ENCODE data around the gene IL20RA.
"Not testable (repeated sequence)": the region's sequence is repeated elsewhere in the genome, so short reads cannot be mapped to it uniquely, and the experiment has no call there.

IL20RA gene

GRCh38 chr6:137006056-137006455 lies 38.7 kb downstream of the IL20RA start:
- DNase-seq, result no peak

GRCh38 chr6:137005073-137005472 lies 39.7 kb downstream of the IL20RA start:
- no peak for DNase-seq

GRCh38 chr6:137002505-137002904 lies 42.3 kb downstream of the IL20RA start:
- DNase-seq, result no peak

GRCh38 chr6:137001977-137002302 lies 42.8 kb downstream of the IL20RA start:
- DNase-seq, result no peak

- DNase-seq, result no peak
These were observed 43.3 kb downstream of the IL20RA start for GRCh38 chr6:137001299-137001976.

- no peak for DNase-seq
These were observed 43.9 kb downstream of the IL20RA start for GRCh38 chr6:137000825-137001224.

GRCh38 chr6:136995521-136995920 lies 49.2 kb downstream of the IL20RA start:
- DNase-seq, result no peak

GRCh38 chr6:136994782-136995181 lies 50.0 kb downstream of the IL20RA start:
- DNase-seq, result no peak

GRCh38 chr6:136992113-136992512 lies 52.7 kb downstream of the IL20RA start:
- DNase-seq, result no peak

- no peak for DNase-seq
These were observed 53.1 kb downstream of the IL20RA start for GRCh38 chr6:136991646-136992045.

- DNase-seq, result no peak
These were observed 54.0 kb downstream of the IL20RA start for GRCh38 chr6:136990754-136991153.

GRCh38 chr6:136990242-136990578 lies 54.6 kb downstream of the IL20RA start:
- DNase-seq, result no peak

GRCh38 chr6:136989571-136990241 lies 55.1 kb downstream of the IL20RA start:
- DNase-seq, result no peak

- DNase-seq, result no peak
These were observed 57.2 kb downstream of the IL20RA start for GRCh38 chr6:136987526-136987925.

GRCh38 chr6:136985502-136985901 lies 59.3 kb downstream of the IL20RA start:
- DNase-seq, result no peak

- DNase-seq, result no peak
These were observed 60.2 kb downstream of the IL20RA start for GRCh38 chr6:136984578-136984977.

- DNase-seq, result no peak
These were observed 61.1 kb downstream of the IL20RA start for GRCh38 chr6:136983687-136984086.

- DNase-seq, result no peak
These were observed 61.8 kb downstream of the IL20RA start for GRCh38 chr6:136982928-136983327.

GRCh38 chr6:136980070-136980469 lies 64.7 kb downstream of the IL20RA start:
- DNase-seq, result no peak

- DNase-seq, result no peak
These were observed 65.6 kb downstream of the IL20RA start for GRCh38 chr6:136979206-136979605.

- DNase-seq, result no peak
These were observed 67.7 kb downstream of the IL20RA start for GRCh38 chr6:136977075-136977474.

GRCh38 chr6:136975089-136975715 lies 69.6 kb downstream of the IL20RA start:
- no peak for DNase-seq

- not testable (repeated sequence) for DNase-seq
These were observed 71.0 kb downstream of the IL20RA start for GRCh38 chr6:136973781-136974180.

- no peak for DNase-seq
These were observed 73.2 kb downstream of the IL20RA start for GRCh38 chr6:136971609-136972008.

- no peak for DNase-seq
These were observed 74.8 kb downstream of the IL20RA start for GRCh38 chr6:136969930-136970329.
